Astrocyte of the cerebellum (primary cell): ENCODE results near the gene STXBP5.

ENCODE experiments used
- DNase-seq: peaks from one replicate; pipeline ENCODE4 v3.0.0-alpha.2; 2011; ENCODE audit warnings: low read depth
- H3K4me3 ChIP-seq: 2 replicates; pipeline ENCODE4 v1.5.1; 2011; ENCODE audit warnings: mild to moderate bottlenecking, low read depth, low read length, moderate library complexity
- in situ Hi-C: cut with HindIII; loops from 2 replicates; pipeline ENCODE4 v1.10.0; 2017; ENCODE audit warnings: low sequenced_read_pairs
- TF ChIP-seq, protein P1 (sequence below): IDR thresholded peaks from 2 replicates; pipeline ENCODE4 v1.5.1; 2012; ENCODE audit warnings: low read length, low read depth, moderate library complexity, mild to moderate bottlenecking; ENCODE audit errors: missing control alignments

STXBP5 gene

DNA sequence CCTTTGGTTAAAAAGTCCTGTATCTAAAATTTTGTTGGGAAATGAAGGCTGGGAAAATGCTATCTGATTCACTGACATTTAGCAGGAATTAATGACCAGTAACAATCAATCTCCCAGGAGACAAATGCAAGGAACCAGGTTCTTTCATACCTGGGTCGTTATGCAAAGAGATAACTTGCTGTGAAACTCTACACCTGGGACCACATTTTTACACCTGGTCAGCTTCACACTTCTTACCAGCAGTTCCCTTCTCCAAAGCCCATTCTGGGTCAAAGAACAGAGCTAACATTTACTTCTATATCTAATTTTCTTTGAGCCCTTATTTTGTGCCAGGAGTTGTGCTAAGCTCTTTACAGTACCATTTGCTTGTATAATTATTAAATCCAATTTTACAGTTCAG, 27.4 kb upstream of the STXBP5 start:
- no peak for DNase-seq
- in situ Hi-C loops = no loop called here
- TF ChIP-seq, protein P1, sequence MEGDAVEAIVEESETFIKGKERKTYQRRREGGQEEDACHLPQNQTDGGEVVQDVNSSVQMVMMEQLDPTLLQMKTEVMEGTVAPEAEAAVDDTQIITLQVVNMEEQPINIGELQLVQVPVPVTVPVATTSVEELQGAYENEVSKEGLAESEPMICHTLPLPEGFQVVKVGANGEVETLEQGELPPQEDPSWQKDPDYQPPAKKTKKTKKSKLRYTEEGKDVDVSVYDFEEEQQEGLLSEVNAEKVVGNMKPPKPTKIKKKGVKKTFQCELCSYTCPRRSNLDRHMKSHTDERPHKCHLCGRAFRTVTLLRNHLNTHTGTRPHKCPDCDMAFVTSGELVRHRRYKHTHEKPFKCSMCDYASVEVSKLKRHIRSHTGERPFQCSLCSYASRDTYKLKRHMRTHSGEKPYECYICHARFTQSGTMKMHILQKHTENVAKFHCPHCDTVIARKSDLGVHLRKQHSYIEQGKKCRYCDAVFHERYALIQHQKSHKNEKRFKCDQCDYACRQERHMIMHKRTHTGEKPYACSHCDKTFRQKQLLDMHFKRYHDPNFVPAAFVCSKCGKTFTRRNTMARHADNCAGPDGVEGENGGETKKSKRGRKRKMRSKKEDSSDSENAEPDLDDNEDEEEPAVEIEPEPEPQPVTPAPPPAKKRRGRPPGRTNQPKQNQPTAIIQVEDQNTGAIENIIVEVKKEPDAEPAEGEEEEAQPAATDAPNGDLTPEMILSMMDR = no peak

DNA sequence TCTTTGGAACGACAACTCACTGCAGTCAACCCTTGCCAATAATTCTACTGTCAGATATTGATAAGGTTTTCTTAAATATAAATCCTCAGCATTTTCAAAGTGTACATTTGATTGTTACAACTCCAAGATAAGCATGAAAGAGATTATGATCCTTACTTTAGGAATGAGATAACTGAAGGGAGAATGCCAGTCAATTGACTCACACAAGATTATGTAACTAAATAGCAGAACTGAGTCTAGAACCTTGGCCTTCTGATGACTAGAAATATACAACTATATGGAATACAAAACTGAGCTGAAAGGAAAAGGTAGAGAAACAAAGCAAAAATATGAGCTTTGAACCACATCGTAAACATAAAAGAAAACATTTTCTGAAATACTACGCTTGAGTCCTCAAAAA, 26.9 kb upstream of the STXBP5 start:
- TF ChIP-seq, protein P1 = no peak
- DNase-seq = no peak
- H3K4me3 ChIP-seq = no peak overlapping the region
- in situ Hi-C loops = no loop called here

More for the DNA sequence above, 27.4 kb upstream of the STXBP5 start:
- H3K4me3 ChIP-seq = no peak overlapping the region

DNA sequence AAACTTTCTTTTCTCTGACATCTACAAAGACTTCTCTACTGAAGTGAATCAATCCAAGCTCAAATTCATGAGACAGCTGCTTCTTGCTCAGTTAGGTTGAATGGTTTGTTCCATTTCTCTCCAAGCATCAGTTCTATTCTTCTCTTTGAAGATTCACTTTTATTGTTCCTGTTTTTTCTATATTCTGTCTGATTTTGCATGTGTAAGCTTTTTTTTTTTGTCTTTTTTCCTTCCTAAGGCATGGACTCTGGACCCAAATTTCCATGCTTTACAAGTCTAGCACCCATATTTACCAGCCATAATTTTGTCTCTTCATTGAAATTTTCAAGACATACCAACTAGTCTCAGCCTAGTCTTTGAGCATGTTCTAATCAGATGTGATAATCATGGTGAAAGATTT, 25.9 kb upstream of the STXBP5 start:
- TF ChIP-seq, protein P1 = no peak
- in situ Hi-C loops = no loop called here

DNA sequence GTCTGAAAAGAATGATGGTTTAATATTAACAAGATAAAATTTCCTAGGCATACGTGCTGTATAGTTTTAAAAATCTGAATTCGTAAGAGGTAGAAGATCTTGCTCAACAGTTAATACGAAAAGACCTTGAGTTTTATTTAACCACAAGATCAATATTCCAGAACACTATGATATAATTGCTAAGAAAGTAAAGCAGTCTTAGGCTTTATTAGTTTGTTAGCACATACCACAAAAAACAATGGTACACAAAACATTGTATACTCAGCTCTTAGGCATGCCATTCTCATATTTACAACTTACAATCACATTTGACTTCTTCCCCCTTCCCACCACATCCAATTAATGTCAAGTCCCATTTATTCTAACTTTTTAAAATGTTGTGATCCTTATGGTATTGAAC, 24.4 kb upstream of the STXBP5 start:
- in situ Hi-C loops = no loop called here
- TF ChIP-seq, protein P1 = no peak
- no peak for DNase-seq
- H3K4me3 ChIP-seq = no peak overlapping the region

More for the DNA sequence above, 25.9 kb upstream of the STXBP5 start:
- H3K4me3 ChIP-seq = no peak overlapping the region
- DNase-seq = no peak

DNA sequence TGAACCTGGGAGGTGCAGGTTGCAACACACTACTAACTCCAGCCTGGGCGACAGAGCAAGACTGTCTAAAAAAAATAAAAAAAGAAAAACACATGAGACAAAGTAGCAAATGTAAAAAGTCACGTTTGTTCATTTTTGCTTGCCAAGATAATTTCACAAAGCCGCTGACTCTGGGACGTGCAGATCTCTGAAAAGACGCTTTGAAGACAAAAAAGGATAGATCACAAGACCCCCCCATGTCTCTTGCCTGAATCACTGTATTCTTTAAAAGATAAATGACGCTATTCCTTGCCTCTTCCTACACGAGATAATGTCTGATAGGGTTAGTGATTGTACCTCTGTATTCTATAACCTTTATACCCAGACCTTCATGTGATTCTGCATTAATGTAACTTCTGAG, 23.3 kb upstream of the STXBP5 start:
- H3K4me3 ChIP-seq = no peak overlapping the region
- in situ Hi-C loops = no loop called here

DNA sequence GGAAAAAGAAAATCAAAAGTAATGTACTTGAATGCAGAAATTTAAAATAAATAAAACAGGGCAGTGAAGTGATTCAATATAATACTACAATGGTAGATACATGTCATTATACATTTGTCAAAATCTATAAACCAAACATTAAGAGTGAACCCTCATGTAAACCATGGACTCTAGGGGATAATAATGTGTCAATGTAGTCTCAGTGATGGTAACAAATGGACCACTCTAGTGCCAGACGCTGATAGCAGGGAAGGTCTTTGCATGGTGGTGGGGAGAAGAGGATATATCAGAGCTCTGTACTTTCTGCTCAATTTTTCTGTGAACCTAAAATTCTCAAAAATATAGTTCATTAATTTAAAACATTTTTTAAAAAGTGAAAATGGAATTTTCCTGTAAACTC, 19.8 kb upstream of the STXBP5 start:
- no peak for DNase-seq
- H3K4me3 ChIP-seq = no peak overlapping the region
- TF ChIP-seq, protein P1 = no peak
- in situ Hi-C loops = no loop called here

More for the DNA sequence above, 23.3 kb upstream of the STXBP5 start:
- DNase-seq = no peak
- TF ChIP-seq, protein P1 = no peak

DNA sequence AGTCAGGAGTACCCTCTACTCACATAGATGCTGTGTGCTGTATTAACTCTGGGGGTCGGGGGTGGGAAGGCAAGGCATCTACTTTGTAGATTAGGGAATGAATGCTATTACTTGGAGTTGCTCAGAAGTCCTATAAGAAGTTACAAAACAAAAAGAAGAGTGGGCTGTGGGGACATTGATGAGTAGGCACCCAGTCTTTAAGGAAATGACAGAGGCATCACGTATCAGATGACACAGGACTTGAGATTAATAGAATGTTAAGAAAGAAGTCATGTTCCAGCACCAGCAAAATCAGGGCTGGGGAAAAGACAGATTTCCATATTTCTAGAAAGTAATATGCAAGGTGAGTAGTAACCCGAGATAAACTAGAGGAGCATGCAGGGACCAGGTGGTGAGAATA, 19.0 kb upstream of the STXBP5 start:
- TF ChIP-seq, protein P1 = no peak
- in situ Hi-C loops = no loop called here
- no peak overlapping the region for H3K4me3 ChIP-seq
- no peak for DNase-seq
